NCI-H2196 (cell line): ENCODE data around the gene SYNE1.

ENCODE experiments used
- DNase-seq: peaks from one replicate; lab custom pipeline; 2025; ENCODE audit not compliant: unreplicated experiment; lab: John Stamatoyannopoulos, UW

Gene SYNE1

GRCh38 chr6:152244998-152245630 is 392.0 kb downstream of the SYNE1 start:
- DNase-seq = no peak

GRCh38 chr6:152241013-152241766 is 396.0 kb downstream of the SYNE1 start:
- DNase-seq = no peak

GRCh38 chr6:152240436-152240835 is 396.7 kb downstream of the SYNE1 start:
- no peak for DNase-seq

DNA sequence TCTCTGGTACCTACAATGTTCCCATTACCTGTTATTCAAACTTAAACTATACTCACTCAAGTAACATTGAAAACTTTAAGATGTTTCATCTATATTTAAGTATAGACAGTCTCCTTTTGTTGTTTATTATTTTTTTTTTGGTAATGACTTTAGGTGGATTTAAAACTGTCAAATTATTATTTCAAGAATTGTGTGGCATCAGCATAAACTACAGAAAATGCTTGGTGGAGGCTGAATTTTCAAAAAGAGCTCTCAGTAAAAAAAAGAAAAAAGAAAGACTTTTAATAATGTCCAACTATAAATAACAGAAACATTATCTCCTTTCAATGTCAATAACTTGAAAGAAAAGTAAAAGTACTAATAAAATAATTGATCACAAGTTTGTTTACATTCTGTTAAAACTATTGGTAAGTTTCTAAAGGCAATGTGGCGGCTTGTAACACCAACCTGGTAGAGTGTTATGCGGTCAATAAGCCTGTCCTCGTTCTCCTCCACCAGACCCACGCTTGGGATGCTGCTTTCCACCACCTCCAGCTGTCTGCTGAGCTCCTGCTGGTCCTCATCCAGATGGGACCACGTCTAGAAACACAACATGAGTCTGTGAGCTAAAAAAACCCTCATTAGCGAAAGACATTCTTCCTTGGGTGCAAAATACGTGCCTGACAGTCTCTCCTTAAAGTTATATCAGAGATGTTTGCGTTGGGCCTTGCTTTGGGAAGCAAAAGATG is 400.6 kb downstream of the SYNE1 start:
- DNase-seq = no peak

- DNase-seq = no peak
Observed at GRCh38 chr6:152233547-152234320, 403.4 kb downstream of the SYNE1 start.

- no peak for DNase-seq
Observed at GRCh38 chr6:152232501-152233151, 404.5 kb downstream of the SYNE1 start.

DNA sequence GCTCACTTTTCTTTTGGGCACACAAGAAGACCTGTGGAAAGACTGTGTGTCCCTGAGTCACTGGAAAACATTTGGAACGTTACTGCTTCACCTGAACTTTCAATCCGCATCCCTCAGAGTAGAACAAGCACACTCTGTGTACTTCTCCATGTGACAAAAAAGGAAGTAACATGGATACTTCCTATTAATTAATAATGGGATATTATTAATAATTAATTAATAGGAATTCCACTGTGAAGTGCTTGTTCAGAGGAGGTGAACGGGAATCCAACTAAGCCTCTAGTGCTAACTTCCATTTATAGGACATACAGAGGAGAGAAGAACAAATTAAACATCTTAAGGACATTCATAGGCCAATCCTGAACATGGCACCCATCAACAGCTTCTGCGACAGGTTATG is 407.8 kb downstream of the SYNE1 start:
- no peak for DNase-seq

DNA sequence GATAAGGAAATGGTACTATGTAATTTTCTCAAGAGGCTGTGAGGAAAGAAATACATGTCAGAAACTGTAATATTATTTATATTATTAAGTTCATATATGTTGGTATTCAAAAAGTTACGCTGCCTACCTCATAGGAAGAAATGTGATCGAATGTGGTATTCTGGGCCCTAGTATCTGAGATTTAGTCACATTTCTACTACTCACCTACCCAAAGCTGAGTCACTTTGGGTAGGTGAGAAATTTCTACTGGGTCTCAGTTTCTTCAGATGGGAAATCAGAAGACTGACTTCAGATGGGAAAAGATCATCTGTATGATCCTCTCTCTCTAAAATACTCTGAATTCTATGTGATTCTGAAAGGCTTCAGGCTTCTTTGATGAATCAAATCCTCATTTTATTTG is 411.0 kb downstream of the SYNE1 start:
- DNase-seq = no peak

DNA sequence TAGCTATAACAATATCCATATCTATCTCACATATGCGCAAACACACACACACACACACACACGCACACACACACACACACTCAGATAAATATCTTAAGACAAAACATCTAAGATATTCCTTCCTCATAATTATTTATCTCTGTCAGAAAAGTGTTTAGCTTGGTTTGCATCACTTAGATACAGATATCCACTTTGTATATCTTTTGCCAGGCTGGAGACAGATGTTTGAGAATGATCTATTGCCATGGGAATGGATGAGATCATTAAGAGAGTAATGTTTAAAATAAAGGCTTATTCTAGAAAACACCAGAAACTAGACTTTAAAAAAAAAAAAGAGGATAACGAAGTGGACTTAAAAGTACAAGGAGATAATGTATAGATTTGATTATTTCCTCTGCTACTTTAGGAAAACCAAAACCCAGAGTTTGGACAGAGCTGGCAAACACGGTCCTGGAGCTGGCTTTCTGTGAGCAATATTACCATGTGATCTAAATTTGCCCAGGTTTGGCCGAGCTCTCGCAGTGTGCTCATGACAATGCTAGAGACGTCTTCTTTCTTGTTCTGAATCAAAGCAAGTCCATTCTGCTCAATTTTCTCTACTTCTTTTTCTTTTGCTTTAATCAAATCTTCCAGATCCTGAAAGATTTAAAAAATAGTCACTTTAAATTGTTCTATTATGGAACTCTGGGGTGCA is 411.8 kb downstream of the SYNE1 start:
- DNase-seq = no peak

DNA sequence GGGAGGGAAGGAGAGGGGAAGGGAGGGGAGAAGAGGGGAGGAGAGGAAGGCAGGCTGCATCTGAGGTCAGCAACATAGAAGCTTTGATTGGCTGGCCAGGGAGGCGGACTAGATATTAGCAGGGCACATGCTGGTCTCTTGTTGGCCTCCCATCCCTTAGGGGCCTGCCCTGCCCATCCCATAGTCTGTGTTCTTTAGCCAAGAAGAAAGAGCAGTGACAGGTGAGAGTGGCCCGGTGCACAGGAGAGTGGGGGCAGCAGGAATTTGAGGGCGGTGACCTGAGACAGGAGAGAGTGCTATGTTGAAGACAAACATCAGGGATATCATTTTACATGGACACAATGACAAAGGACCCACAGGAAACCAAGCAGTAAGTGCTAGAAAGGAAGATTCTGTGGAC is 413.5 kb downstream of the SYNE1 start:
- DNase-seq = no peak

DNA sequence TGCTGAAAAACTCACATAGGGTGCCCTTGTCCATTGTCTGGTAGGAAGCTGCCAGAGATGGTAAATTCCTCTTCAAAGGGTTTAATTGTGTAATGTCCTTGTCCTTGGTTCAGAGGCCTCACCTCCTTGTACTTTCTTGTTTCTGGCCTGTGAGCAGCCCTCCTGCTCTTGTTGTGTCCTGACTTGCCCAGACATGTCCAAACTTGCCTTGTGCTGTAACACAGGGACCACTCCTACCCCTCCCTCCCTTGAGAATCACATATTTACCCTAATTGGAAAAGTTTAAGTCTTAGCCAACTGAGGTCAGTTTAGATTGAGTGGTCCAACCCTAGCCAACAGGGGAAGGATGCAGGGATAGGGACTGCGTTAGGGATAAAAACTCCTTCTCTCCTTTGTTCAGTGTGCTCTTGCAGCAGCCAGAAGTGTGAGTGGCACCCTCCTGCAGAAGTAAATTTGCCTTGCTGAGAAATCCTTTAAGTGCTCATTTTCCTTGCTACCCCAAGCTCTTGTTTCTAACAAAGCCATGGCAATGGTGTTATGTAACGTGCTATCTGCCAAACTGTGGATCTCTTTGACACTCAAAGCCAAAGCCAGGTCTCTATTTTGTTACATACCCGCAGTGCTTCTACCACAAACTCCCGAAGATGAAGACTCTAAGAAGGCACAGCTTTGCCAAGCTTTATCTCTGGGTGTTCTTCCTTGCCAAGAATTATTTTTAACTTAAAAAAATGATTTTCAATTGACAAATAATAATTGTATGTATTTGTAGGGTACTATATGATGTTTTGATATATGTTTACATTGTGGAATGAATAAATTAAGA is 415.1 kb downstream of the SYNE1 start:
- DNase-seq = no peak

DNA sequence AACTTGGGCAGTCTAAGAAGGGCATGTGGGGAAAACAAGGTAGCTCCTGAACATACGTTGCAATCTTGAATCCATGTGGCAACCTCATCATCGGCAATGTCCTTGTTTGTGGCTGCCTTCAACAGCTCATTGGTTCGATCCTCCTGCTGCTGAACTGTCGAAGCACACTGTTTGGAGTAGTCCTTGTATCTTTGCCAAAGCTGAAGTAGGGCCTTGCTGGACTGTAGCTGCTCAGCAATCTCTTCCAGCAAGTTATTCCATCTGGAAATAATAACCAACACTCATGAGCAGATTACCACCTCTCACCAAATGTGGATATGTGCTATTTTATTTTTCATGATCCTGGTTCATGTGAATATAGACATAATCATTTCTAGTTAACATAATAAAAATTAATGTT is 416.4 kb downstream of the SYNE1 start:
- DNase-seq = no peak

DNA sequence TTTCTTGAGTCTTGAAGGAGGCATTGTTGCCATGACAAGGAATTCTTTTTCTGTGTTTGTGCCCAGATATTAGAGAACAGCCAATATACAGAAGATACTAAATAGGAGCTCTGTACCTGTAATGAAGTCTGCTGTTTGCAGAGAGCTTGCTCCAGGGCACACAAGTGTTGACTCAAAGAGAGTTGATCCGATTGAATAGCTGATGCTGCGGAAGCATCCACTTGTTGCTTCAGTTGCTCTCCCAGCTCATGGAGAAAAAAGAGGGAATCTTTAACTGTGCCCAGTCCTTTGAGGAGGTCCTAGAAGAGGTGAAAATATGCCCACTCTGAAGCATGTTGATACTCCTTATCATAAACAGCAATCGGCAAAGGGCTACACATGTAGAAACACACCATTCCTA is 418.3 kb downstream of the SYNE1 start:
- DNase-seq = no peak

DNA sequence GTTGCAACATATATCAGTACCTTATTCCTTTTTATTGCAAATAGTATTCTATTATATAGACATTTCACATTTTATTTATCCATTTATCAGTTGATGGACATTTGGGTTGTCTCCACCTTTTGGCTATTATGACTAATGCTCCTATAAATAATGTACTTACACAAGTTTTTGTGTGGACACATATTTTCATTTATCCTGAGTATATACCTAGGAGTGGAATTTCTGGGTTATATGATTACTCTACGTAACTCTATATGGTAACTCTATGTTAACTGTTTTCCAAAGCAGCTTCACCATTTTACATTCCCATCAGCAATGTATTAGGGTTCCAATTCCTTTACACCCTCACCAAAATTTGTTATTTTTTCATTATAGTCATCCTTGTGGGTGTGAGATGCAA is 424.7 kb downstream of the SYNE1 start:
- DNase-seq = no peak

GRCh38 chr6:152209211-152209610 is 428.0 kb downstream of the SYNE1 start:
- no peak for DNase-seq

GRCh38 chr6:152207915-152208714 is 429.0 kb downstream of the SYNE1 start:
- DNase-seq = peak; percentile 25

- no peak for DNase-seq
Observed at GRCh38 chr6:152206072-152206818, 430.9 kb downstream of the SYNE1 start.

- DNase-seq = no peak
Observed at GRCh38 chr6:152204591-152204990, 432.6 kb downstream of the SYNE1 start.
